MCF 10A (cell line): Measurements from ENCODE around the gene HCAR2. TPM values are rescaled to one million over a fixed set of nuclear protein-coding genes. Genes with fewer than 3 reads are reported as not detected.

Experiments
- BruUV-seq: library from RNA; stranded (reverse); fragments of 400-500 nt; replicated peaks from 2 replicates; lab custom pipeline; 2021; lab: Mats Ljungman, UMichigan
- CTCF ChIA-PET: fragments of 300-600 bp; sonication (Branson Sonifier 250); formaldehyde crosslinking; extraction: SDS; loops from one replicate; lab custom pipeline; 2021; ENCODE audit warnings: antibody characterized with exemption, inconsistent platforms; lab: Yijun Ruan, JAX
- POLR2A ChIA-PET: fragments of 300-600, 350-650 bp; sonication (Branson Sonifier 250); formaldehyde crosslinking; extraction: SDS; loops from one replicate; lab custom pipeline; 2020; ENCODE audit warnings: antibody characterized with exemption, inconsistent platforms; lab: Yijun Ruan, JAX
- DNase-seq: peaks from one replicate; pipeline ENCODE4 v3.0.0-alpha.2; 2018; ENCODE audit not compliant: unreplicated experiment
- H3K27ac Mint-ChIP-seq: one replicate; pipeline ENCODE4 v1.8.0; 2022; ENCODE audit warnings: mild to moderate bottlenecking, low read depth, mixed read lengths; ENCODE audit not compliant: unreplicated experiment
- H3K27me3 Mint-ChIP-seq: one replicate; pipeline ENCODE4 v1.8.0; 2022; ENCODE audit warnings: mixed read lengths; ENCODE audit not compliant: insufficient read depth, unreplicated experiment
- H3K36me3 Mint-ChIP-seq: one replicate; pipeline ENCODE4 v1.8.0; 2022; ENCODE audit warnings: mild to moderate bottlenecking, moderate library complexity, mixed read lengths; ENCODE audit not compliant: insufficient read depth, unreplicated experiment
- H3K4me1 Mint-ChIP-seq: one replicate; pipeline ENCODE4 v1.8.0; 2022; ENCODE audit warnings: mixed read lengths; ENCODE audit not compliant: insufficient read depth, unreplicated experiment
- H3K4me3 Mint-ChIP-seq: one replicate; pipeline ENCODE4 v1.8.0; 2022; ENCODE audit warnings: mild to moderate bottlenecking, moderate library complexity, mixed read lengths; ENCODE audit not compliant: unreplicated experiment
- H3K9me3 Mint-ChIP-seq: one replicate; pipeline ENCODE4 v1.8.0; 2022; ENCODE audit warnings: mixed read lengths; ENCODE audit not compliant: unreplicated experiment
- CTCF ChIP-seq: fragments of 200-600 bp; IDR thresholded peaks from one replicate; pipeline ENCODE4 v1.8.0; 2022; ENCODE audit warnings: antibody characterized with exemption, mild to moderate bottlenecking; ENCODE audit not compliant: unreplicated experiment
- intact Hi-C: fragments of 100-400 bp; cut with micrococcal nuclease; formaldehyde crosslinking; loops from 2 replicates; pipeline ENCODE4 v1.14.1; 2022
- total RNA-seq: library from RNA; stranded (reverse); gene quantifications from 2 replicates; pipeline ENCODE4 v1.2.3, GENCODE V29; 2022

HCAR2 gene
- total RNA-seq, 1 experiment from 2014 or later = 0.19 TPM

- DNase-seq = peak; percentile 69
- TF ChIP-seq CTCF = no peak
- H3K27me3 Mint-ChIP-seq = no peaks in the 10 kb centered on the region
- no peak overlapping the region for H3K4me3 Mint-ChIP-seq
- H3K9me3 Mint-ChIP-seq = no peaks in the 10 kb centered on the region
- H3K27ac Mint-ChIP-seq = peak overlapping the region; percentile 84
- intact Hi-C loops = no loop called here
- H3K4me1 Mint-ChIP-seq = peaks cover 14% of the 10 kb centered on the region
- POLR2A ChIA-PET = interaction anchor here (0.9 to 1.9 kb wide), 3 partner anchors 21 to 87 kb away, joined by 3 to 4 read pairs (median 3); no protein-coding TSS in a partner anchor
- BruUV-seq = no TSS peak
- H3K36me3 Mint-ChIP-seq = no peaks in the 10 kb centered on the region
- CTCF ChIA-PET = interaction anchor here (0.6 kb wide), 1 partner anchor 55 kb away, joined by 5 read pairs; no protein-coding TSS in a partner anchor
Observed at GRCh38 chr12:122726080-122726558, 23.0 kb upstream of the HCAR2 start.

- H3K4me1 Mint-ChIP-seq = peaks cover 16% of the 10 kb centered on the region
Observed at GRCh38 chr12:122725452-122726079, 22.4 kb upstream of the HCAR2 start.

GRCh38 chr12:122724641-122725243 lies 21.6 kb upstream of the HCAR2 start:
- Mint-ChIP-seq H3K9me3 (no peaks in the 10 kb centered on the region), H3K4me3 (no peak overlapping the region), H3K27ac (no peak overlapping the region), H3K36me3 (no peaks in the 10 kb centered on the region), H3K4me1 (peaks cover 16% of the 10 kb centered on the region), H3K27me3 (no peaks in the 10 kb centered on the region)
- no peak for TF ChIP-seq CTCF
- intact Hi-C loops = no loop called here
- no peak for DNase-seq
- POLR2A ChIA-PET = interaction anchor here (0.6 to 1.9 kb wide), 5 partner anchors 11 to 226 kb away, joined by 3 to 4 read pairs (median 3); no protein-coding TSS in a partner anchor
- CTCF ChIA-PET = interaction anchor here (0.6 to 1.9 kb wide), 3 partner anchors 27 to 233 kb away, joined by 3 to 5 read pairs (median 4); no protein-coding TSS in a partner anchor
- no TSS peak for BruUV-seq

More at GRCh38 chr12:122725452-122726079, 22.4 kb upstream of the HCAR2 start:
- H3K27ac Mint-ChIP-seq = peak overlapping the region; percentile 84
- CTCF ChIA-PET = interaction anchor here (0.6 to 1.9 kb wide), 3 partner anchors 27 to 88 kb away, joined by 4 to 5 read pairs (median 5); no protein-coding TSS in a partner anchor
- POLR2A ChIA-PET = interaction anchor here (0.5 to 1.9 kb wide), 7 partner anchors 10 to 227 kb away, joined by 3 to 4 read pairs (median 3); no protein-coding TSS in a partner anchor
- H3K27me3 Mint-ChIP-seq = no peaks in the 10 kb centered on the region
- no peaks in the 10 kb centered on the region for H3K36me3 Mint-ChIP-seq
- BruUV-seq = no TSS peak
- DNase-seq = no peak
- no peak overlapping the region for H3K4me3 Mint-ChIP-seq
- intact Hi-C loops = no loop called here
- H3K9me3 Mint-ChIP-seq = no peaks in the 10 kb centered on the region
- TF ChIP-seq CTCF = no peak

GRCh38 chr12:122722387-122722786 lies 19.2 kb upstream of the HCAR2 start:
- Mint-ChIP-seq H3K9me3 (no peaks in the 10 kb centered on the region), H3K27me3 (no peaks in the 10 kb centered on the region), H3K4me3 (no peak overlapping the region), H3K36me3 (no peaks in the 10 kb centered on the region), H3K4me1 (peaks cover 16% of the 10 kb centered on the region), H3K27ac (peak overlapping the region; percentile 85)
- TF ChIP-seq CTCF = no peak
- ChIA-PET POLR2A (interaction anchor here (0.6 kb wide), 1 partner anchor 13 kb away, joined by 4 read pairs; no protein-coding TSS in a partner anchor), CTCF (interaction anchor here (0.6 to 0.8 kb wide), 3 partner anchors 30 to 85 kb away, joined by 3 to 6 read pairs (median 3); partner anchors contain the start of gene DENR)
- BruUV-seq = no TSS peak
- DNase-seq = no peak
- intact Hi-C loops = no loop called here
